ENCODE measurements around the gene LEMD2.

LEMD2 gene

GRCh38 chr6:33790379-33790778 lies 1.4 kb upstream of the LEMD2 start:
- no peak for TF ChIP-seq CTCF (IDR thresholded peaks at IDR 0.05; ENCODE audit: low read depth, low read length)
- no peak for DNase-seq (ENCODE audit: extremely low read depth, low read depth)

- DNase-seq (ENCODE audit: extremely low read depth, low read depth) = no peak
- no peak for TF ChIP-seq CTCF (IDR thresholded peaks at IDR 0.05; ENCODE audit: low read depth, low read length)
Observed at GRCh38 chr6:33789550-33789895, 593 bp upstream of the LEMD2 start.

- DNase-seq (ENCODE audit: extremely low read depth, low read depth) = peak; percentile 42
- no peak for TF ChIP-seq CTCF (IDR thresholded peaks at IDR 0.05; ENCODE audit: low read depth, low read length)
Observed at GRCh38 chr6:33787954-33788693, 806 bp downstream of the LEMD2 start.

- no peak for TF ChIP-seq CTCF (IDR thresholded peaks at IDR 0.05; ENCODE audit: low read depth, low read length)
- no peak for DNase-seq (ENCODE audit: extremely low read depth, low read depth)
Observed at GRCh38 chr6:33787346-33787953, 1.5 kb downstream of the LEMD2 start.

- no peak for TF ChIP-seq CTCF (IDR thresholded peaks at IDR 0.05; ENCODE audit: low read depth, low read length)
- DNase-seq (ENCODE audit: extremely low read depth, low read depth) = no peak
Observed at GRCh38 chr6:33786736-33787135, 2.2 kb downstream of the LEMD2 start.

- no peak for TF ChIP-seq CTCF (IDR thresholded peaks at IDR 0.05; ENCODE audit: low read depth, low read length)
- DNase-seq (ENCODE audit: extremely low read depth, low read depth) = no peak
Observed at GRCh38 chr6:33785778-33786177, 3.2 kb downstream of the LEMD2 start.

- no peak for TF ChIP-seq CTCF (IDR thresholded peaks at IDR 0.05; ENCODE audit: low read depth, low read length)
- no peak for DNase-seq (ENCODE audit: extremely low read depth, low read depth)
Observed at GRCh38 chr6:33784787-33785186, 4.1 kb downstream of the LEMD2 start.

All from AG09319 (cell line).